CD4-positive, alpha-beta T cell (primary cell): ENCODE measurements around the gene NDOR1. TPM values are rescaled to one million over a fixed set of nuclear protein-coding genes. Genes with fewer than 3 reads are reported as not detected.
A peak's percentile ranks its signal among the peaks of the same experiment; 100 is the strongest.

Experiments
- ATAC-seq: fragments of 200-7000 bp; cut with Tn5 transposase; one replicate; pipeline ENCODE4 v1.10.0; 2022; ENCODE audit warnings: mild to moderate bottlenecking; ENCODE audit not compliant: poor library complexity
- CTCF ChIA-PET: fragments of 350-600 bp; sonication (Branson Sonifier 250); formaldehyde crosslinking; loops from one replicate; lab custom pipeline; 2021; ENCODE audit warnings: antibody characterized with exemption, inconsistent platforms; lab: Charles Lee
- POLR2A ChIA-PET: fragments of 350-600 bp; sonication (Branson Sonifier 250); formaldehyde crosslinking; loops from one replicate; lab custom pipeline; 2021; ENCODE audit warnings: antibody characterized with exemption, inconsistent platforms; lab: Charles Lee
- DNase-seq, 14 experiments: peaks; one replicate each; pipeline ENCODE4 v3.0.0-alpha.2; 2013 to 2020; ENCODE audit warnings: mixed read lengths in 2 of 14
- H3K27ac ChIP-seq, 2 donors: one replicate each; pipeline versions ENCODE4 v1.5.1 to v1.7.0; 2013; ENCODE audit warnings: low read length in 2 of 2, low read depth in 1 of 2, mild to moderate bottlenecking in 1 of 2
- H3K27me3 ChIP-seq, 2 experiments: 1 replicate in 1 of 2; 2 replicates in 1 of 2; pipeline versions ENCODE4 v1.6.1 to v1.7.0; 2013; ENCODE audit warnings: low read length in 2 of 2, control low read depth in 1 of 2, mild to moderate bottlenecking in 1 of 2, moderate library complexity in 1 of 2; ENCODE audit not compliant: insufficient read depth in 2 of 2, control insufficient read depth in 1 of 2
- H3K36me3 ChIP-seq: one replicate; pipeline ENCODE4 v1.6.1; 2013; ENCODE audit warnings: low read length, control low read depth; ENCODE audit not compliant: insufficient read depth
- H3K4me1 ChIP-seq: one replicate; pipeline ENCODE4 v1.6.1; 2013; ENCODE audit warnings: low read length, control low read depth; ENCODE audit not compliant: insufficient read depth
- H3K4me3 ChIP-seq: one replicate; pipeline ENCODE4 v1.5.1; 2013; ENCODE audit warnings: mild to moderate bottlenecking, low read length, moderate library complexity
- H3K9me3 ChIP-seq, 2 experiments: 1 replicate in 1 of 2; 2 replicates in 1 of 2; pipeline versions ENCODE4 v1.6.1 to v1.7.0; 2013; ENCODE audit warnings: low read length in 2 of 2, mild to moderate bottlenecking in 2 of 2, control low read depth in 1 of 2, moderate library complexity in 1 of 2; ENCODE audit not compliant: control insufficient read depth in 1 of 2, insufficient read depth in 1 of 2
- H3K27ac Mint-ChIP-seq: one replicate; pipeline ENCODE4 v1.8.0; 2020; ENCODE audit warnings: mixed read lengths
- H3K27me3 Mint-ChIP-seq: one replicate; pipeline ENCODE4 v1.8.0; 2021; ENCODE audit warnings: mixed read lengths
- H3K36me3 Mint-ChIP-seq: one replicate; pipeline ENCODE4 v1.8.0; 2021; ENCODE audit warnings: low read depth, mixed read lengths
- H3K4me1 Mint-ChIP-seq: one replicate; pipeline ENCODE4 v1.8.0; 2021; ENCODE audit warnings: low read depth, mixed read lengths
- H3K4me3 Mint-ChIP-seq: one replicate; pipeline ENCODE4 v1.8.0; 2020; ENCODE audit warnings: mild to moderate bottlenecking, mixed read lengths
- H3K9me3 Mint-ChIP-seq: one replicate; pipeline ENCODE4 v1.8.0; 2020; ENCODE audit warnings: mixed read lengths
- CTCF ChIP-seq: fragments of 200-600 bp; IDR thresholded peaks from one replicate; pipeline ENCODE4 v1.8.0; 2022; ENCODE audit warnings: antibody characterized with exemption, mild to moderate bottlenecking
- intact Hi-C, 2 experiments: fragments of 100-400 bp; cut with DNase I in 1 of 2; cut with micrococcal nuclease in 1 of 2; formaldehyde crosslinking; loops; one replicate each; pipeline versions ENCODE4 v1.15.1 to v1.9.0; 2023 to 2025; cut with DNase I, micrococcal nuclease
- total RNA-seq, 174 experiments: library from RNA in 2 of 174; stranded (reverse) in 2 of 174; gene quantifications; one replicate each; pipeline ENCODE4 v1.2.3 and lab custom pipeline; 2021 to 2026

NDOR1 gene
- total RNA-seq, 2 experiments from 2014 or later, result 22.8 to 25.3 TPM

DNA sequence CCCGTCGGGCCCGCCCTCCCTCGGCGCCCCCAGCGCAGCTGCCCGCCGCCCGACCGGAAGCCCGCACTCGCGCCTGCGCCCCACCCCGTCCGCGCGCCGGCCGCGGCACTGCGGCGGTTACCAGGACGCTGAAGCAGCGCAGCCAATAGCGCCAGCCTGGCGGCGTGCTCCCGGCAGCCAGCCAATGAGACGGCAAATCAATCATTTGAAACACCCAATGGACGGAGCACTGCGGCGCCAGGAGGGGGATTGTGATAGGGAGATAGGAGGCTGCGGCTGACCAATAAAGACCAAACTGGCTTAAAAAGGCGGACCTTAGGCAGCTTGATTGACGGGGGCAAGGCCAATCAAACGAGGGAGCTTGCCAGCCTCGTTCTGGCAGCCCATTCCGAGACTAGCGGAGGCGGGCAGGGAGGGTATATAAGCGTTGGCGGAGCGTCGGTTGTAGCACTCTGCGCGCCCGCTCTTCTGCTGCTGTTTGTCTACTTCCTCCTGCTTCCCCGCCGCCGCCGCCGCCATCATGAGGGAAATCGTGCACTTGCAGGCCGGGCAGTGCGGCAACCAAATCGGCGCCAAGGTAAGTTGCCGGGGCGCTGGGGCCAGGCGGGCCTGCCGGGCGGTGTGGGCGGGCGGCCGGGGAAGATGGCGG is 35.5 kb downstream of the NDOR1 start, which contains the start of gene TUBB4B:
Gene TUBB4B, plus strand, starts transcription at position 447 of the 649 bp plus-strand sequence. Its CDS starts 74 bp downstream, at position 521.
- Histone ChIP-seq H3K36me3 (peaks cover 21% of the 10 kb centered on the region), H3K4me1 (peaks cover 64% of the 10 kb centered on the region), H3K4me3 (peak within 1 kb of the TSS; percentile 68), H3K27me3 (no peaks in the 10 kb centered on the region), H3K9me3 (no peaks in the 10 kb centered on the region), H3K27ac (peak within 1 kb of the TSS; percentile 64 to 84)
- ATAC-seq (peak; percentile 79), DNase-seq (peak; percentile 93 to 100 (median 98))
- POLR2A ChIA-PET, result interaction anchor here (0.6 to 2.5 kb wide), 36 partner anchors 10 to 831 kb away, joined by 3 to 63 read pairs (median 4); partner anchors contain the start of genes ANAPC2, DPP7, EXD3 and MAN1B1
- no peak for TF ChIP-seq CTCF
- no peaks in the 10 kb centered on the region for H3K9me3 Mint-ChIP-seq
- intact Hi-C loops, result loop anchor here (1.0 kb wide), 2 partner anchors 14 to 18 kb away; partner anchors contain the start of gene NELFB (in 1 of the 2)
- peaks cover 22% of the 10 kb centered on the region for H3K36me3 Mint-ChIP-seq
- H3K4me1 Mint-ChIP-seq, result peaks cover 17% of the 10 kb centered on the region
- H3K27me3 Mint-ChIP-seq, result no peaks in the 10 kb centered on the region
- H3K27ac Mint-ChIP-seq, result peak within 1 kb of the TSS; percentile 89
- peak within 1 kb of the TSS; percentile 91 for H3K4me3 Mint-ChIP-seq
- CTCF ChIA-PET, result interaction anchor here (0.9 to 1.8 kb wide), 3 partner anchors 14 to 52 kb away, joined by 3 to 5 read pairs (median 4); no protein-coding TSS in a partner anchor

DNA sequence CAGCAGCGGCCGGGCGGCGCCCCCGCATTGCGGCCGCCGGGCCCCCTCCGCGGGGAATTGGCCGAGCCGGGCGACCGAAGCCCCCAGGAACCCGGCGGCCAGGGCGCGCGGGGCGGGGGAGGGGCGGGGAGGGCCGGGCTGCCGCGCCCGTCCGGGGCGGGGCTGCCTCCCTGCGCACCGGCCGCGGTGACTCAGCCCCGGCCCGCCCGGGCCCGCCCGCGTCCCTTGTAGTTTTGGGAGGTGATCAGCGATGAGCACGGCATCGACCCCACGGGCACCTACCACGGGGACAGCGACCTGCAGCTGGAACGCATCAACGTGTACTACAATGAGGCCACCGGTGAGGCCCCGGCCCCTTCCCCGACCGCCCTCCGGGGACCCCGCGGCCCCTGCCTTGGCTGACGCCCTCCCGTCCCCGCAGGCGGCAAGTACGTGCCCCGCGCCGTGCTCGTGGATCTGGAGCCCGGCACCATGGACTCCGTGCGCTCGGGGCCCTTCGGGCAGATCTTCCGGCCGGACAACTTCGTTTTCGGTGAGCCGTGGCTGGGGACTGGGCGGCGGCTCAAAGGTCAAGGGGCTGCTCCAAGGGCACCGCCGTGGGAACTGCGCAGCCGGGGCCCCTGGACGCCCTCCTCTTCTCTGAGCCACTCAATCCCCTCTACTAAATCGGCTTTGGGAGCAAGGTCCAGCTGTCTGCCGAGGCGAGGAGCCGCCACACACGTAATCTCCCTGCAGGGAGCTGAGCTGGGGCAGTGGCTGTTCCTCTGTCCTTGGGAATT is 36.2 kb downstream of the NDOR1 start:
- Mint-ChIP-seq H3K27me3 (no peaks in the 10 kb centered on the region), H3K4me3 (peak overlapping the region; percentile 85), H3K36me3 (peaks cover 22% of the 10 kb centered on the region), H3K27ac (peak overlapping the region; percentile 89), H3K9me3 (no peaks in the 10 kb centered on the region), H3K4me1 (peaks cover 17% of the 10 kb centered on the region)
- Histone ChIP-seq H3K9me3 (no peaks in the 10 kb centered on the region), H3K4me1 (peaks cover 57% of the 10 kb centered on the region), H3K36me3 (peaks cover 21% of the 10 kb centered on the region), H3K27me3 (no peaks in the 10 kb centered on the region), H3K4me3 (peak overlapping the region; percentile 68), H3K27ac (peak overlapping the region in 1 of 2 donors; percentile 53)
- ChIA-PET CTCF (interaction anchor here (1.3 to 1.8 kb wide), 2 partner anchors 13 to 52 kb away, joined by 4 to 5 read pairs; partner anchors contain the start of gene NELFB), POLR2A (interaction anchor here (0.8 to 3.3 kb wide), 22 partner anchors 12 to 423 kb away, joined by 3 to 63 read pairs (median 8); partner anchors contain the start of genes ANAPC2, DPP7, EXD3 and MAN1B1)
- peak; percentile 14 for ATAC-seq
- no peak for TF ChIP-seq CTCF
- intact Hi-C loops, result loop anchor here in 1 of 2 experiments (1.0 kb wide), 1 partner anchor 14 kb away; the partner anchor contains the start of gene NELFB
- peak in 13 of 14 experiments; percentile 43 to 84 (median 72) for DNase-seq
